HG03139 (cell line): ENCODE data around the gene TMIE.
"Not testable (repeated sequence)": the region's sequence is repeated elsewhere in the genome, so short reads cannot be mapped to it uniquely, and the experiment has no call there.

Source experiments
- ATAC-seq: cut with Tn5 transposase; IDR thresholded peaks from one replicate; pipeline ENCODE4 v1.9.1; 2021; ENCODE audit not compliant: unreplicated experiment

The TMIE gene

DNA sequence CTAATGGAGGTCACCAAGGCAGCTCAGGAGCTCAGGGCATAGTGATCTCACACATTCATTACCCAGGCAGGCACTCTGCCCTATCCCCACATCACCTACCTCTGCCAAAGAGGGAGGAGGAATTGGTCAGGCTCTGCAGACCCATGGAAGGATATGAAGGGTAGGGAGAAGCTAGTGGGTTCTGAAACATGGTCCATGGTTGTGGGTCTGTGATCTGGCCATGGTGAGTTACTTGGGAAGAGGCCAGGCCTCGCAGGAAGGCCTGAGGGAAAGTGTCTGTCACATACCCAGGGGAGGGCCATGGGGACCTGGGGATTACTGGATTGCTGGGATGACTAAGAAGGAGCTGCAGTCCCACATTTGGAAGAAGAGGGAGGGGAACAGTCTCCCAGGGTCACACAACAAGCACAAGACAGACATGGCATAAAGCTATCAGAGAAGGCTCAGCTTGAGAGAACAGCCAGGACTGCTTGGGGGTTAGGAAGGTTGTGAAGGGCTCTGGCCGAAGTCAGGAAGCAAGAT lies 17.9 kb downstream of the TMIE start:
- no peak for ATAC-seq

DNA sequence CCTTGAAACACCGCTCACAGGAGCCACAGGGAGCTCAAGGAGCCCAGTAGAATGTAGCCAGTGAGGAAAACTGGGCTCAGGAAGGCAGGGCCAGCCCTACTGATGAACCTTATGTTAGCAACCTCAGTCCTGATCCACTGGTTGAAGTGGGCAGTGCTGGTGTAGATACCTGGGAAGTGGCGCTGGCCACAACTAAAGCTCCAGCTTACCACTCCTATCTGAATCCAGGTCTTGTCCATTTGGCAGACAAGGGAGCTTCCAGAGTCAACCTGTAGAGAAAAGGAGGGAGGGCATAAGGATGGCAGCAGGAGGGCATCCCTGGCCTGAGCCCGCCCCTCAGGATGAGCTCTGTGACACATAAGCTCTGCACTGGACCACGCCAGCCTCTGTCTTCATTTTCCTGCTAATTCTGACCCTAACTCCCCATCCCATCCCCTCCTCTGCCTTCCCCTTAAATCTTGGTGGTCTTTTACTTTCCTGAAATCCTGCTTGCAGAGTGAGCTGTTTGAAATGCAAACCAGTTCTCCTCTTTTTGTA lies 18.6 kb downstream of the TMIE start:
- no peak for ATAC-seq

DNA sequence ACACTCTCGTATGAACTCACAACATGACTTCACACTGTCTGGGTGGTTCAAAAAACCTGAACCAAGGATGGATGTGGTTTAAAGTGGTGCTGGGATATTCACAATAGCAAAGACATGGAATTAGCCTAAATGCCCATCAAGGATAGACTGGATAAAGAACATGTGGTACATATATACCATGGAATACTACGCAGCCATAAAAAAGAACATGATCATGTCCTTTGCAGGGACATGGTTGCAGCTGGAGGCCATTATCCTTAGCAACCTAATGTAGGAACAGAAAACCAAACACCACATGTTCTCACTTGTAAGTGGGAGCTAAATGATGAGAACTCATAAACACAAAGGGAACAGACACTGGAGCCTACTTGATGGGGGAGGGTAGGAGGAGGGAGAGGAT lies 19.8 kb downstream of the TMIE start:
- ATAC-seq, result no peak

DNA sequence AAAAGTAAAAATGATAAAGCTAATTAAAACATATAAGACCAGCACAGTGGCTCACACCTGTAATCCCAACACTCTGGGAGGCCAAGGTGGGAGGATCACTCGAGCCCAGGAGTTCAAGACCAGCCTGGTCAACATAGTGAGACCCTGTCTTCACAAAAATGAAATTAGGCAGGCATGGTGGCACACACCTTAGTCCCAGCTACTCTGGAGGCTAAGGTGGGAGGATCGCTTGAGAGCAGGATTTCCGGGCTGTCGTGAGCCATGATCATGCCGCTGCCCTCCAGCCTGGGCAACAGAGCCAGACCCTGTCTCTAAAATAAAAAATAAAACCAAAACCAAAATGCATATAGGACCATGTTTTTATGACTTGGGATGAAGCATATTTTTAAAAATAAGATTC lies 21.3 kb downstream of the TMIE start:
- ATAC-seq, result no peak

DNA sequence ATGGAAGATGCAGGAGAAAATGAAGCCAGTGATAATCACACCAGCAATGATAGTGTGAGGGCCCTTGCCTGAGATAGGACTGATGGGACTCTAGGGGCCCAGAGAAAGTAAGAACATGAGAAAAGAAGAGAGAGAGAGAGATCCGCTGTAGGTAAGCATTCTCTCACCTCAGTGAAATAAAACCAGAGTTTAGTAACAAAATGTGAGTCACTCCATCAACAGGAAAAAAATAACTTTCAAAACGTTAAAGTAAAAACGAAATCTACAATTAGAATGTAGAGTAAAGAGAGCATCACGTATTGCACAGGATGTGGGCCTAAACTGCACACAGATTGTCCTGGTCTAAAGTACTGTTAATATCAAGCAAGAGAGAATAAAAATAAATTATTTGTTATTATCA lies 23.2 kb downstream of the TMIE start:
- ATAC-seq, result no peak

DNA sequence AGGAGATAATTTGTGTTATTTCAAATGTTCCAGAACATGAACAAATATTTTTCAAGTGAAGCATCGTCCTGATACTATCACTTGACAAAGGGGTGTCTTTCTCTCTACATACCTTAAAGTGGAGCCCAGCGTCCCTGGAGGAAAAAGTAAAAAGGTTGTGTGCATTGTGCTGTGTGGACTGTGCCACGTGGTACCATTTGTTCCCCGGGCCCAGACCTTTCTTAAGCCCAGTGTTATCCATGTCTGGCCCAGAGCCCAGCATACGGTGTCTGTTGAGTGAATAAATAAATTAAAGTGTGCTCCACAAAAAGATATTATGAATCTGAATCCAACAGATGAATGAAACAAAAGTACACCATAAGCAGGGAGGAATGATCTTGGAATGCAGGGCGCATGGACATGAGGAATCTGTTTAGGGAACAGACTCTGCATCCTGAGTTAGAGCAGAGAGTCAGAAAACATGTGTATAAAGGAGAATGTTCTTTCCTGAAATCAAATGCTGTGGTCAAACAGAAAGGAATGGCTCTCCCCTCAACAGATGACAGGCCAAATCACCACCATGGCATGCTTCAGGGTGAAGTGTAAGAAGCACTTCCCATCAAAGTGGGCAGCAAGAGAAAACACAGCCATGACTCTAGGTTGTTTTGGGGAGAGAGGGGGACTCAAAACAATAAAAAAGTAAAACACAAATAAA lies 24.6 kb downstream of the TMIE start:
- no peak for ATAC-seq

DNA sequence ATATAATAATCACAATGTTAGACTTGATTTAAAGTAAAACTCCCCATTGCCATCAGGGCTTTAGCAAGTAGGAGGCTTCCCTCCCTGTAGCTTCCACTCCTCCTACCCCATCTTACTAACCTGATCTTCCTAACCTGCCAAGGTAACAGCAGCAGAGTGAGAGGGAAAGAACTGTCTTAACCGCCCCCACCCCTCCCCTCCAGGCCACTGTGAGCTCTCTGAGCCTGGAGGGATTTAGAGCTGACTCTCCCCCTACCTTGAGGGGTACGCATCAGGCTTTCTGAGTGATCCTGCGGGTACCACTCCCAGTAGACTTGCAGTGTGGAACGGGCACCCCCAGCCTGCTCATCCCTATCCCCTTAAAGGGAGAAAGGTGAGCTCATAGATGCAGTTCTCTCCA lies 27.8 kb downstream of the TMIE start:
- ATAC-seq, result no peak

DNA sequence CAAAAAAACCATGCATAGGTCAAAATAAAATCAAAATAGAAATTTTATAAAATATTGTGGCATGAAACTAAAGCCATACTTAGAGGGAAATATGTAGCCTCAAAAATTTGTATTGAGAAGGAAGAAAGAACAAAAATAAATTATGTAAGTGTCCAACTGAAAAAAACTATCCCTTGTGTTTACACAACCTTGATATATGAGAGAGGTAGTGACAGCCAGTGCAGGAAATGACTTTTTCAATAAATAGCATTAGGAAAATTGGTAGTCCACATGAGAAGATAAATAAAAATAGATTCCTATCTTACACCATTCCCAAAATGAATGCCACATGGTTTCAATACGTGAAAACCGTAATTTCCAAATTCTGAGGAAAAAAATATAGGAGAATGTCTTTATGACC lies 29.6 kb downstream of the TMIE start:
- no peak for ATAC-seq

DNA sequence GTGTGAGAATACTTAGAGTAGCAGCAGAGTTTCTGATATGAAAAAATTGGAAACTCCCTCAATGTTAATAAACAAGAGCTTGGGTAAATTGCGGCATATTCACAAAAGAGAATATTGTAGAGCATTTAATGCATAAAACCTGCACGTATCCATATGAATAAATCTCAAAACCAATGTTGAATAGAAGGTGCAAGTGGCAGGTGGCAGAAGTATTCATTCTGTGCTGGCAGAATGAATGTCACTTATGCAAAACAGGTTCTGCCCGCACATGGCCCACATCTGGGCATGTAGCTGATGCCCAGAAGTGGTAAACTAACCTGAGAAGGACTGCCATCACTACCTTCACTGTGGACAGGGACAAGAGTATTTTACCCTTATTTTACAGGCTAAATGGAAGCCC lies 30.6 kb downstream of the TMIE start:
- no peak for ATAC-seq

DNA sequence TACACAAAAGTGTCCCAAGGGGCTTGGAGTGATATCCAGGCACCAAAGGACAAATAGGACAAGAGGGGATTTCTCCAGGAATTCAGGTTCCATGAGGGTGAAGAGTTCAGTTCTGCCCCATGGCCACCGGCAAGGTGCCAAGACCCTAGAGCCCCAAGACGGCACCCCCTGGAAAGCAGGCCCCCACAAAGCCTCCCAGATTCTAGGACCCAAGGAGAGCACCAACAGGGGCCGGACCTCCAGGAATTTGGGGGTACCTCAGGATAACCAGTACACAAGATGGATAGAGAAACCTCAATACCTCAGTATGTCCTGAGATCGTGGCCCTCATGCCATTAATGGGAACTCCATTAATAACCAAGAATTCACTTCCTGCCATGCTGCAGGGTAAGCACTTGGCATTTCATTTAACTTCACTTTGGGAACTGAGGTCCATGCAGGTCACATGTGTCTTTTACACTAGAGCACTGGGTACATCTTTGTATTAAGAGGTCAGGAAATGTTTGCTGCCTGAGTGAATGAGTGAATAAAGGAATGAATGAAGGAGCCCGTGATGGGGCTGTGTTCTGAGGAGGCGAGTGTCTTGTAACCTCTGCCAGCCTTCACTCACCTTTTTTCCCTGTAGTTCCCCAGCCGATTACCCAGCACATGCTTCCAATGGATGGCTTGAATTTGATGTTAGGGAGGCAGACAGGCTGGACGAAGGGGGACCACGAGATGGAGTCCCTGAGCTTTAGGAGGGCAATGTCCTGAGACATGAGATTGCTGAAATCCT lies 32.0 kb downstream of the TMIE start:
- ATAC-seq, result no peak

DNA sequence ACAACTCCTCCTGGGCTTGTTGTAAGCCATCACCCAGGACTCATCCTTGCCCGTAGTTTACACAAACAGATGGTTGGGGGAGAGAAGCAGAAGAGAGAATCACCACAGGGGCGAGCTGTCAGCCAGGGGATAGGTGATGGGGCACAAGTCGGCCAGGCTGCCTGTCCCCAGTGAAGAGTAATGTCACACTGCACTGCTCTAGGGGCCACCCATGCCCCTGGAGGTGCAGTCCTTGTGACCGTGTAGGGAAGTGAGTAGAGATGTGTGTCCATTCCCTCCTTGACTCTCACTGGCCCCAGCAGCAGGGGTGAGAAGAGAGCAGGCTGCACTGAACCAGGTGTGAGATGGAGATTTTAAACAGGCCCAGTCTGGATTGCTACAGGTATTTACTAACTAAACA lies 33.6 kb downstream of the TMIE start:
- ATAC-seq, result no peak

DNA sequence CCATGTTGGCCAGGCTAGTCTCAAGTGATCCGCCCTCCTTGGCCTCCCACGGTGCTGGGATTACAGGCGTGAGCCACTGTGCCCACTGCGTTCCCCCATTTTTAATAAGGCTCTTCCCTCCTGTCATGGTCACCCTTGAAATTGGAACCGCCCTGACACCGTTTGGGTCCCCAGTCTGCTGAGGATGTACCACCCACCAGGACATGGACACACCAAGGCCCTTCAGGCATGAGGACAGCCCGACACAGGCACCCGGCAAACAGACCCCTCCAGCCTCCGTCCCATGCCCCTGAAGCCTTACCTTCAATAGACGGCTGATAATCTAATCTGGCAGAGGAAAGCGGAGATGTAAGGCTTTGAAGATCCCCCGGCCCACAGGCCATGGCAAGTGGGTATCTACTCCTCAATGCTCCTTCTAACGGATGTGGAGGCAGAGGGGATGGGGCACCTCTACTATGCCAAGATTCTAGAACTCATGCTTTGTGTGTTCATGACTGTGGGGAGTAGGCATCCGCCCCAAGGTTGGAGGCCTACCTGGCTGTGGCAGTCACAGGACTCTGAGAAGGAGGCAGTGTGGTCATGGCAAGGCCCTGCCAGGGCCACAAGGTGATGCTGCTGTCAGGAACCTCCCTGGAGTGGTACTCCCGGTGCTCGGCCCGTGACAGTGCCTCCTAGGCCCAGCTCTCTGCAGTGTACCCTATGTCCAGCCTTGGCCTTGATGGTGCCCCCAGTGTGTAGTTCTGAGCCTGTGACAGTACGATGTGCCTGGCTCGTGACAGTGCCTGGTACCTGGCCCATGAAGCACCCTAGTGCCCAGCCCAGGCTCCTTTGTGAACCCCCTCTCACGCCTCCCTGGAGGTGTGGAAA lies 35.0 kb downstream of the TMIE start:
- ATAC-seq, result no peak

DNA sequence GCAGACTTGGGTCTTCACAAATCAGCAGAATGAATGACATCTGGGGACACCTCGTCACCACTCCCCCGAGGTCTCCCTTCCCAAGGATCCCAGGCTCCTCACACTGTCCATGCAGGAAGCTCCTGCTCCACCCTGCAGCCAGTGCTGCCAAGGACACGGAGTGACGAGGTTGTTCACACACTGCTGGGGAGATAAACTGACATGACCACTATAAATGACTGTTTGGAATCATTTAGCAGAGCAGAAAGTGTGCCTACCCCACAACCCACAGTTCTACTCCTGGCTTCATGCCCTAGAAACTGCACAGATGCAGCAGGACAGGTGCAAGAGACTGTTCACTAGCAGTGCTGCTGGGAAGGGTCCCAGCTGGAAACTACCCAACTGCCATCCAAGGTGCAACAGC lies 36.1 kb downstream of the TMIE start:
- ATAC-seq, result no peak

DNA sequence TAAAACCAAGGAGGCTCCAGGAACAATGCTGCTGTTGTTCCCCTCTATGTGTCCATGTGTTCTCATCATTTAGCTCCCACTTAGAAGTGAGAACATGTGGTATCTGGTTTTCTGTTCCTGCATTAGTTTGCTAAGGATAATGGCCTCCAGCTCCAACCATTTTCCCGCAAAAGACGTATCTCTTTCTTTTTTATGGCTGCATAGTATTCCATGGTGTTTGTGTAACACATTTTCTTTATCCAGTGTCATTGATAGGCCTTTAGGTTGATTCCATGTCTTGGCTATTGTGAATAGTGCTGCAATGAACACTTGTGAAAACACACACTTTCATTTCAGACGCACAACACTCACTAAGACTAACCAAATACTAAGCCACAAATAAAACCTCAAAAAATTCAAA lies 38.4 kb downstream of the TMIE start:
- ATAC-seq, result not testable (repeated sequence)

DNA sequence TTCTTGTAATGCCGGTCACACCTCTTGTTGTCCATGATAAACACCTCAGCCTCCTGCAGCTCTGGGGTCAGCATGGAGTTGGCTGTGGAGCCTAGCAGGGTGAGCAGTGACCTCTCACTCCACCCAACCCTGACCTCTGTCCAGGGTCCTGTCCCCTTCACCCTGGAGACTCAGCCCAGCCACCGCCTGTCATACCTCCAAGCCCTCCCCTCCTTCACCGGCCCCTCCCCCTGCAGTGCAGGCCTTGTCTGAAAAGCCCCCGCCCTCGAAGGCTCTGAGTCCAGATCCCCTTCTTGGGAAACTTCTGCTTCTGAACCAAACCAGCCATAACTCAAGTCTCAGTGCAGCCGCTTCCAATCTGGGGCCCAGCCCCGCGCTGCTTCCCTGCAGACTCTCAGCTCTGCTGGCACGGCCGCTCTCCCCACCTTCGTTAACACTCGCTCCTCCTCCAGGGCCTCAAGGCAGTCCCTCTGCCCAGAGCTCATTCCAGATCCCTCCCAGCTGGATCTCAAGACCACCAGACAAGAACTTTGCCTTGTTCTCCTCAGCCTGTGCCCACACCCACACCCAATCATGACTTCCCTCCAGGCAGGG lies 41.9 kb downstream of the TMIE start:
- ATAC-seq, result no peak

DNA sequence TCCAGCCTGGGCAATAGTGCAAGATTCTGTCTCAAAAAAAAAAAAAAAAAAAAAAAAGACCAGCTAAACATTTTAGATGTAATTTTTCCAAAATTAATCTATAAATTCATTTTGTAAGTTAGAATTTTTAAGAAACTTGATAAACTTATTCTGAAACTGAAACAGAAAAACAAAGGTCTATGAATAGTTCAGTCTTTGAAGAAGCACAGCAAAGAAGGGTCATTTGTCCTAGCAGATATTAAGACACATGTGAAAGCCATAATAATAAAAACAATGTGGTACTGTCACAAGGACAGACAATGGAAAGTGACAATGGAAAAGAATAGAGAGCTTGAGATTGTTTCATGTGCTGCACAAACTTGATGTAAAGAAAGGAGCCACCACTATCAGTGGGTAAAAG lies 45.5 kb downstream of the TMIE start:
- no peak for ATAC-seq

DNA sequence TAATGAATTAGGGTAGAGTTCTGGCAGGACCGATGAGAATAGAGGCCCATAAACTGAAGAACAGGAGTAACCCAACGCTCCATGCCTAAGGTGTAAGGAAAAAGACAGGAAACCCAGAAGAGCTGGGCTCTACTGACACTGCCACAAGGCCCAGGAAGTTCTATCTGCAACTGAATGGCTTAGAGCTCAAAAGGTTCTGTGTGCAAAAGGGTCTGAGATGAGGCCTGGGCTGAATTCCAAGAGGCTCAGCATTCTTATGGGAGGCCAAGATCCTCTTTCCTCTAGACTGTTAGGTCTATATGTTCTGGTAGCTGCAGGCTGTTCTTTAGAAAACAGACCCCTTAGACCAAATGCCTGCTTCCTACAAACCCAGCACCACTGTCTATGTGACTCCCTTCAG lies 47.0 kb downstream of the TMIE start:
- no peak for ATAC-seq

DNA sequence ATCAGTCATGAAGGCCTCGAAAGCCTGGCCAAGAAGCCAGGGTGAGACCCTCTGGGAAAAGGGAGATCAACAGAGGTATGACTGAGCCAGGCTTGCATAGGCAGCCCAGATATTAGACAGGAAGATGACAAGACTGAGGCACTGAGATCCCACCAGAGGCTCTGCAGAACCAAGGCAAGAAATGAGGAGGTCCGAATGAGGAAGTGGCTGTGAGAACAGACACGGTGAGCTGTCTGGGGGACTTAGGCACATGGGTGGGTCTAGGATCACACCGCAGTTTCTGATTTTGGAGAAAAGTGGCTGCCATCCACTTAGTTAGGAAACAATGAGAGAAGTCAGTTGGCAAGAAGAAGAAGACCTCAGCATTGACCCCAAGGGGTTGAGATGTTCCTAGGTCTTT lies 47.9 kb downstream of the TMIE start:
- ATAC-seq, result no peak

DNA sequence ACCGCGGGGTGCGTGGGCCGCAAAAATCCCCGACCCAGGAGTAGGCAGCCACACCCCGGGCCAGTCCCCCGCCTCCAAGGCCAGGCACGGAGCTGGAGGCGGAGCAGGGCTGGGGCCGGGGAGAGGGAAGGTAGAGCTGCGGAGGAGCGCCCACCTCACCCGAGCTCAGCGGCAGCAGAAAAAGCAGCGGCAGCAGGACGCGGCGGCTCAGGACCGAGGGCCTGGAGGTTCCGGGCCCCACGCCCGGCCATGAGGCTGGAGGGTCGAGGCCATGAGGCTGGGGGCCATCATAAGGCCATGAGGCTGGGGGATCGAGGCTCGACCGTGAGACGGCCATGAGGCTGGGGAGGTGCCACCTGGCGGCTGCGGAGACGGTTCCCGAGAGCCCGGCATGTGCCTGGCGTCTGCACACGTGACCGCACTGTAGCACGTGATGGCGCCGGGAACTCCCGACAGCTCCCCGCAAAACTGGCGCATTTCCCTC lies 49.4 kb downstream of the TMIE start:
- ATAC-seq, result no peak

DNA sequence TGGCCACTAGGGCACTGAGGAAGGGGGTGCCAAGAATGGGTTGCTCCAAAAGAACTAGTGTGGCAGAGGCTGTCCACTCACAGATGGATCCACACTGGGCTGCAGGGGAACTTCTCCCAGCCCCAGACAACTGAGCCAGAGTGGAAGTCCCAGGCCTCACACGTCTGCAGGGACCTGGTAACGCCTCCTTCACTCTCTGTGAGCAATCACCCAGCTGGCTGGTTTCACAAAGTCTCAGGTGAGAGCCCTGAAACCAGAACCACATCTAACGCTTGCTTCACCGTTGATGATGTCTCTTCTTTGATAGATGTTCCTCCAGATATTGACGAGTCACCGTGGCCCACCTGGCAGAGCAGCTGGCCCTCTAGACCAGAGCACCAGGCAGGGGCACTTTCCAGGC lies 51.9 kb downstream of the TMIE start:
- ATAC-seq, result not testable (repeated sequence)

DNA sequence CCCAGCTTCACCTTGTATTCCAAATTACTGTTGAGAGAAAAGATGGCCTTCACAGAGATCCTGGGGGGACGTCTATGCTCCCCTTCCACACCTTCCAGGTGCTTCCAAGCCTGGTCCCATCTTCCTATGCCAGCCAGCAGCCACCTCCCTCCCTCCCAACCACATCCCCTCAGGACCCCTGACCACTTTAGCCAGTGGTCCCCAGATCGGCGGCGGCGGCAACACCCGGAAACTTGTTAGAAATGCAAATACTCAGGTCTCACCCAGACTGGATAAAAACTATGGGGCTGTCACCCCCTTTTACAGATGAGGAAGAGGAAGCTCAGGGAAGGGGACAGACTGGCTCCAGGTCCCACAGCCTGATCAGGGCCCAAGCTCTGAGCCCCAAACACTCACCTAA lies 54.5 kb downstream of the TMIE start:
- no peak for ATAC-seq
